ENCODE measurements around the gene CTTN.

DNA sequence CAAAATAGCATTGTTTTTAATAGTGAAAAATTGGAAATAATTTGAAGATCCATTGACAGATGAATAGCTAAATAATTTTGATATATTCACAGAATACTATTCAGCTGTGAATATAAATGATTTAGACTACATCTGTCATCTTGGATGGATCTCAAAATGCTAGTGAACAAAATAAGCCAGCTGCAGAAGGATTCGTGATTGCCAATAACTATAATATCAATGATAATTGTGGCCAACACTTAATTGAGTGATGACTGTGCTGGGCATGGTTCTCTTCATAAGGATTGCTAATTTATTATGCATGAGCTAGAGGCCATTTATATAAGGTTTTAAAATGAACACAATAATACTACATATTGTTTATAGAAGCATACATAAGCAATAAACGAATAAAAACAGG lies 60.4 kb downstream of the CTTN start:
- no peak for TF ChIP-seq EZH2 (IDR thresholded peaks at IDR 0.05; ENCODE audit: insufficient read depth, poor library complexity, severe bottlenecking)
- no peak for TF ChIP-seq EZH2phosphoT487 (IDR thresholded peaks at IDR 0.05; ENCODE audit: insufficient read depth, low read depth)
